Uterus (tissue), 2 donors: ENCODE data around the gene CD28.

Experiments used
- POLR2A ChIP-seq, 2 donors: fragments of 450-650 bp; IDR thresholded peaks; one replicate each; pipeline ENCODE4 v1.6.1; 2016; ENCODE audit warnings: antibody characterized with exemption in 2 of 2, mild to moderate bottlenecking in 1 of 2, moderate library complexity in 1 of 2
- TF ChIP-seq, protein P1 (sequence below), 4 experiments: fragments of 200-600 bp in 2 of 4; fragments of 450-650 bp in 2 of 4; sonication (generic) in 2 of 4; IDR thresholded peaks; one replicate each; pipeline ENCODE4 v1.5.1; 2016 to 2019; ENCODE audit warnings: antibody characterized with exemption in 4 of 4, mild to moderate bottlenecking in 2 of 4, moderate library complexity in 1 of 4

DNA sequence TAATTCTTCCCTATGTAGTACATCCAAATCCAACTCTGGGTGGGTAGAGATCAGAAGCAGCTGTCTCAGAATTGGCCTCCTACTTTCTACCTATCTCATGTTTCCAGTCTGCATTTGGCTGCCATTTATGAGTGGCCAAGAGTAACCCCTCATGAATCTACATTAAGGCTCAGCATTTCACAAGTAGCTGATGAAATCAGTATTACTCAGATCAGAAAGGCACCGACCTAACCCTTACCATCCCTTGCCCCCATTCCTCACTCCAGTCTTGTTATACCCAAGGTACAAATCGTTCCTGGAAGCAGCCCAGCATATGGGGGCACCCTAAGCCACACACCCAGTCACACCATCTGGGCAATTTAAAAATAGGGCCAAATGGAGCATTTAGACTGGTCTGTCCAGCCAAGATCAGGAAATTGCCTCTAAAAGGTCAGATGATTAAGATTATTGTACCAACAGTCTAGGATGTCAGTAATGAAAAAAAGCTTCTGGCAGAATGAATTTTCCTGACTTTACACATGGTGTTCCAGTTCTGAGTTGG is 37.1 kb downstream of the CD28 start:
- TF ChIP-seq, protein P1, sequence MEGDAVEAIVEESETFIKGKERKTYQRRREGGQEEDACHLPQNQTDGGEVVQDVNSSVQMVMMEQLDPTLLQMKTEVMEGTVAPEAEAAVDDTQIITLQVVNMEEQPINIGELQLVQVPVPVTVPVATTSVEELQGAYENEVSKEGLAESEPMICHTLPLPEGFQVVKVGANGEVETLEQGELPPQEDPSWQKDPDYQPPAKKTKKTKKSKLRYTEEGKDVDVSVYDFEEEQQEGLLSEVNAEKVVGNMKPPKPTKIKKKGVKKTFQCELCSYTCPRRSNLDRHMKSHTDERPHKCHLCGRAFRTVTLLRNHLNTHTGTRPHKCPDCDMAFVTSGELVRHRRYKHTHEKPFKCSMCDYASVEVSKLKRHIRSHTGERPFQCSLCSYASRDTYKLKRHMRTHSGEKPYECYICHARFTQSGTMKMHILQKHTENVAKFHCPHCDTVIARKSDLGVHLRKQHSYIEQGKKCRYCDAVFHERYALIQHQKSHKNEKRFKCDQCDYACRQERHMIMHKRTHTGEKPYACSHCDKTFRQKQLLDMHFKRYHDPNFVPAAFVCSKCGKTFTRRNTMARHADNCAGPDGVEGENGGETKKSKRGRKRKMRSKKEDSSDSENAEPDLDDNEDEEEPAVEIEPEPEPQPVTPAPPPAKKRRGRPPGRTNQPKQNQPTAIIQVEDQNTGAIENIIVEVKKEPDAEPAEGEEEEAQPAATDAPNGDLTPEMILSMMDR (IDR thresholded peaks at IDR 0.05), result no peak
- no peak for TF ChIP-seq POLR2A (IDR thresholded peaks at IDR 0.05)
